ENCODE measurements around the gene NEMF. TPM values are rescaled to one million over a fixed set of nuclear protein-coding genes. Genes with fewer than 3 reads are reported as not detected.

NEMF gene
- total RNA-seq, 1 experiment from 2014 or later, result 68.1 TPM

DNA sequence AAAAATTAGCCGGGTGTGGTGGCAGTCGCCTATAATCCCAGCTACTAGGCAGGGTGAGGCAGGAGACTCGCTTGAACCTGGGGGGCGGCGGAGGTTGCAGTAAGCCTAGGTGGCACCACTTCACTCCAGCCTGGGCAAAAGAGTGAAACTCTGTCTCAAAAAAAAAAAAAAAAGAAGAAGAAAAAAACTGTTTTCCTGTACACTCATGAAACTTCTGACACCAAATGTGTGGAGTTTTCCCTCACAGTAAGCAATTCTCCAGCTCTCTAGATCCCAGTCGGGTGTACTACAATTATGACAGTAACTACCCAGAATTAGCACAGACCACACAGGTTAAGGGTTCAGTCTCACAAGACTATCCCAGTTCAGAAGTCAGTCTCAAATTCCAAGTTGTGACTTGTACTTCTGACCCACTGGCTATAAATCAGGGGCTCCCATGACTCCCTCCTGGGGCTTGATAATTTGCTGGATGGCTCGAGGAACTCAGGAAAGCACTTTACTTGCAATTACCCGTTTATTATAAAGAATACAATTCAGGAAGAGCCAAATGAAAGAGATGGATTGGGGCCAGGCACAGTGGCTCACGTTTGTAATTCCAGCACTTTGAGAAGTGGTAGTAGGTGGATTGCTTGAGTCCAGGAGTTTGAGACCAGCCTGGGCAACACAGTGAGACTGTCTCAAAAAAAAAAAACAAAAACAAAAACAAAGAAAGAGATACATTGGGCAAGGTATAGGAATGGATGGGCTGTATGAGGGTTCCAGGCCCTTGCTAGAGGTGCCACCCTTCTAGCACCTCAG is 27.9 kb upstream of the NEMF start:
- peak; percentile 41 for DNase-seq (ENCODE audit: low read depth)

DNA sequence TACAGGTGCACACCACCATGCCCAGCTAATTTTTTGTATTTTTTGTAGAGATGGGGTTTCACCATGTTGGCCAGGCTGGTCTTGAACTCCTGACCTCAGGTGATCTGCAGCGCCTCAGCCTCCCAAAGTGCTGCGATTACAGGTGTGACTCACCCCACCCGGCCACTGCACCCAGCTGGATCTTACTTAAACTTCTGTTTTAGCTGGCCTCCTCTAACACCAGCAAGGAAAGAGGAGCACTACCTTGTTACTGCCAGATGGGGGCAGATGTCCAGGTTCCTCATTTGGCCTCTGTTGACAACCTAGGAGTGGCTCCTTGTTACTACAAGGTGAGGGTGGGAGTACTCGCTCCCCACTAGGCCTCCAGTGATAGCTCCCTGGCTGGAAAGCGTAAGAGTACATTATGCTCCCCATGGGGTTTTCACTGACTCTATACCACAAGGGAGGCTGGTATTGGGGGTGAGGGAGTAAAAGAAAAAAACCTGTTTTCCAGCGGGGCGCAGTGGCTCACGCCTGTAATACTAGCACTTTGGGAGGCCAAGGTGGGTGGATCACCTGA is 27.1 kb upstream of the NEMF start:
- peak; percentile 81 for DNase-seq (ENCODE audit: low read depth)

DNA sequence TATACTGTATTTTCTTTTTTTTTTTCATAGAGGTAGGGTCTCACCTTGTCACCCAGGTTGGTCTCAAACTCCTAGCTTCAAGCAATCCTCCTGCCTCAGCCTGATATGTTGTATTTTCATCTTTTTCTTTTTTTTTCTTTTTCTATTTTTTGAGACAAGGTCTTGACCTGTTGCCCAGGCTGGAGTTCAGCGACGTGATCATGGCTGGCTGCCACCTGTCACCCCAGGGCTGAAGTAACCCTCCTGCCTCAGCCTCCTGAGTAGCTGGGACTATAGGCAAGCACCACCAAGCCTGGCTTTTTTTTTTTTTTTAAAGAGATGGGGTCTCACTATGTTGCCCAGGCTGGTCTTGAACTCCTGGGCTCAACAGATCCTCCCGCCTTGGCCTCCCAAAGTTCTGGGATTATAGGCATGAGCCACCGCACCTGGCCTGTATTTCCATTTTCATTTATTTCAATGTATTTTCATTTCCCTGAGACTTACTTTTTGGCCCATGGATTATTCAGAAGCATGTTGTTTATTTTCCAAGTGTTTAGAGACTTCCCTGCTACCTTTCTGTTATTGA is 24.1 kb upstream of the NEMF start:
- no peak for DNase-seq (ENCODE audit: low read depth)

DNA sequence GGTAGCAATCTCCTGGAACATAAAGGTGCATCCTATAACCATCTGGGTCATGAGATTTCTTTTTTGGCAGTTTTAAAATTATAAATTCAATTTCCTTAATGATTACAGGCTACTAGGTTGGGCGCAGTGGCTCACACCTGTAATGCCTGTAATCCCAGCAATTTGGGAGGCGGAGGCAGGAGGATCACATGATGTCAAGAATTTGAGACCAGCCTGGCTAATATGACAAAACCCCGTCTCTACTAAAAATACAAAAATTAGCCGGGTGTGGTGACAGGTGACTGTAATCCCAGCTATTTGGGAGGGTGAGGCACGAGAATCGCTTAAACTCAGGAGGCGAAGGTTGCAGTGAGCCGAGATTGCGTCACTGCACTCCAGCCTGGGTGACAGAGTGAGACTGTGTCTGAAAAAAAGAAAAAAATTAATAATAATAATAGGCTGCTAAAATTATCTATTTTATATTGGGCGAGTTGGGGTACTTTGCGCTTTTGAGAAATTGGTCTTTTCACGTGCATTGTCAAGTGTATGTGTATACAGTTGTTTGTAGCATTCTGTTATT is 23.1 kb upstream of the NEMF start:
- no peak for DNase-seq (ENCODE audit: low read depth)

DNA sequence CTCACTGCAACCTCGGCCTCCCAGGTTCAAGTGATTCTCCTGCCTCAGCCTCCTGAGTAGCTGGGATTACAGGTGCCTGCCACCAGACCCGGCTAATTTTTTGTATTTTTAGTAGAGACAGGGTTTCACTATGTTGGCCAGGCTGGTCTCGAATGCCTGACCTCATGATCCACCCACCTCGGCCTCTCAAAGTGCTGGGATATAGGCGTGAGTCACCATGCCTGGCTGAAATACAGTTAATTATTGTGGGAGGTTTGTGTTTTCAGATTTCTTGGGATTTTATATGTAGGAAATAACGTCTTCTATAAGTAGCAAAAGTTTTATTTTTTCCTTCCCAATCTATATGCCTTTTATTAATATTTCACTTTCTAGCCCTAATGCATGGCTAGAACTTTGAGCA is 21.0 kb upstream of the NEMF start:
- peak; percentile 42 for DNase-seq (ENCODE audit: low read depth)

DNA sequence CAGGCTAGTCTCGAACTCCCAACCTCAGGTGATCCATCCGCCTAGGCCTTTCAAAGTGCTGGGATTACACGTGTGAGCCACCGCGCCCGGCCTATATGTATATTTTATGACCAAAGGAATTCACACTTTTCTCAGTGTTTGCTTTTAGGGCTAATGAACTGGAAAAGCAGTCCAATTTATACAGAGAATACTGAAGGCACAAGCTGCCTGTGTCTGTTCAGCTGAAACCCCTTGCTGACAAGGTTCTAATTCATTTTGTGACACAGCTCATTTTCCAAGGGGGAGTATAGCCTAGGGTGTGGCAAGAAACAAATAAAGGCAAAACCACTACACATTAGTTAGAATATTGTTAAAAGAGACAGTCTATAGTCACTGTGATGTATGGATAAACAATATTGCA is 18.3 kb upstream of the NEMF start:
- no peak for DNase-seq (ENCODE audit: low read depth)

DNA sequence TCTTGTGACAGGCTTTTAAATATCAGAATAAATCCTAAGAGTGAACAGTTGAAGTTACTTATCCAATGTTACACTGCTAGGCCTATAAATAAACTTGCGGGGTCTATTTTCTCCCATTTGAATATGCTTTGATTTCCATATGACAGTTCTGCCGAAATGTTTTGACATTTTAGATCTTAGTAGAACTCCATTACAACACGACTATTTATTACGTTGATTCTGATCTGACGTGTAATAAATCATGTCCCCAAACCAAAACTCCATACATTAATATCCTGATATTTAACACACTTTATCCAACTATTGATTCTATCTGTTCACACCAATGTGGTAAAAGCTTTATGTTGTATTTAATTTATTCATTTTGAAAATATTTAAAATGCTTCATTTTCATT is 16.1 kb upstream of the NEMF start:
- DNase-seq (ENCODE audit: low read depth), result no peak

DNA sequence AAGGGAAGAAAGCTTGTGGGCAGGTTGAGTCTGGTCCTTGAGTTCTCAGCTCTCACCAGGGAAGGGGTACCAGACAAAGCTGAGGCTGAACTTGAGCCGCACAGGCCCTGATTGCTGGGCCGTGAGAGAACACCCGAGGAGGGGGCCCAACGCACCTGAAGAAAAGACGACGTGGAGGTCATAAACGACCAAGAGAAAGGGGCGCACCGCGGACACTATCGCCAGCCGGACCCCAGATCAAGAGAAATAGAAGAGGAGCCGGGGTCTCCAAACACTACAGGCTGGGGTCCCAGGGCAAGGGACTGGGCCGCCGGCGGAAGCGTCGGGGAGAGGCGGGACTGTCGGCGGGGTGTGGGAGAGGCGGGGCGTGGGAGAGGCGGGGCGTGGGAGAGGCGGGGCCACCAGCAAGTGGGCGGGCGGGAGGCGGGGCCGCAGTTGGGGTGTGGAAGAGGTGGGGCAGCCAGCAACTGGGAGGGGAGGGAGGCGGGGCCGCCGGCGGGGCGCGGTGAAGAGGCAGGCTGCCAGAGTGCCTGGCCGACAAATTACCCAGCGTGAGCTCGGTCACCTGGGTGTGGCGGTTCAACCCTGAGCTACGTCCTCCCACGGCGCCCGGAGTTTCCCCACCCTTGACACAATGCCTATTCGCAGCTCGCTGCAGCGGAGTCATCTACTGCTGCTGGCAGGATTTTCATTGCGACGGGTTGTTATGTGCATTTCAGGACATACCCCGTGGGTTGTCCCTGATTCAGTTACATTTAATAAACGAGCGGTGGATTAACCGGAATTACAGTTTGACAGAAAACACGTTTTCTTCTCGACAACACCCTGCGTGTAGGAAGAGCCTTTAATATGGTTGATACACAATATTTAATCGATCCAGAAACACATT is 15.5 kb upstream of the NEMF start:
- DNase-seq (ENCODE audit: low read depth), result peak; percentile 98

DNA sequence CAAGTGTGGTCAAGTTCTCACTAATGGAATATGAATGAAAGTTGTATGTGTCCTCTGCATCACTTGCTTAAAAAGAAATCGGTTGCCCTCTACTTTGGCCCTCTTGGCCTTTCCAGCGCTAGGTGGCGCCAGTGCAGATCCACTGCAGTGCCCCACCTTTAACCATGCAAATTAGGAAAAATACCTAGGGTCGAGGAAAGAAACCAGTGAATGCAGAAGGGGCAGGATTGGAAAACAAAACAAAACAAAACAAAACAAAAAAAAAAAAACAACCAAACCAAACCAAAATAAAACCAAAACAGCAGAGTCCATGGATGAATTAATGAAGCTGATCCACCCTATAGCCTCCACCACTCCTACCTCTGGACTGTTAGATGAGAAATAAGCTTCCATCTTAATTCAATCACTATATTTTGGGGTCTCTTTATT is 12.9 kb upstream of the NEMF start:
- peak; percentile 79 for DNase-seq (ENCODE audit: low read depth)

DNA sequence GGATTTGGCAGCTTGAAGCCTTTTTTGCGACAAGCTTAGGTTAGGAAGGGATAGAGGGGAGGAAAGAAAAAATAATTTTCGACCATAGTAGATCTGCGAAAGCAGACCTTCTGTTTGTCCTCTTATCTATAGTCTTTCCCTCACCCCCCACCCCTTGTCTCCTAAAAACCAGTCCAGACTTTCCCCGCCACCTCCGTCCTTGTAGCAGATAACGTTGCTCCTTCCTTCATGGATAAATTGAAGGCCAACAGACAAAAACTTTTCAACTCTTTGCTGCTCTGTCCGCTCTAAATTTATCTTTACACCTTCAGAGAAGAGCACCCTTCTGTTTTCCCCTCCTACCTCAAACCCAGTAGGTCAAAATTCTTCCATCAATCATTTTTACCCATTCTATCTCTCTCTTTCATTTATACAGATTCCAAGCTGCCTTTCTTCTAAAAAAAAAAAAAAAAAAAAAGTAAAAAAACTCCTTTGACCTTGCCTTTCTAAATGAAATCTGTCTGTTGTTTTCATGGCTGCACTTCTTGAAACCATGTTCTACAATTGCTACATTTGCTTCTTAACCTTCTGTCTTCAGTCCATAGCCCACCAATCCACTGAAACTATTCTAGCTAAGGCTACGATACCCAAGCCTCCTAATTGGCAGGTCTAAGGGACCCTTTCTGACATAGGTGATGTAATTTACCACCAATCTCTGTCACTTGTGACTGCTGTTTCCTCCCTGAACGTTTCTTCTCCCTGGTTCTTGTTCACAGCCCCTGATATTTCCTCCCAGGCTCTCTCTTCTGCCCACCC is 11.1 kb upstream of the NEMF start:
- DNase-seq (ENCODE audit: low read depth), result no peak

DNA sequence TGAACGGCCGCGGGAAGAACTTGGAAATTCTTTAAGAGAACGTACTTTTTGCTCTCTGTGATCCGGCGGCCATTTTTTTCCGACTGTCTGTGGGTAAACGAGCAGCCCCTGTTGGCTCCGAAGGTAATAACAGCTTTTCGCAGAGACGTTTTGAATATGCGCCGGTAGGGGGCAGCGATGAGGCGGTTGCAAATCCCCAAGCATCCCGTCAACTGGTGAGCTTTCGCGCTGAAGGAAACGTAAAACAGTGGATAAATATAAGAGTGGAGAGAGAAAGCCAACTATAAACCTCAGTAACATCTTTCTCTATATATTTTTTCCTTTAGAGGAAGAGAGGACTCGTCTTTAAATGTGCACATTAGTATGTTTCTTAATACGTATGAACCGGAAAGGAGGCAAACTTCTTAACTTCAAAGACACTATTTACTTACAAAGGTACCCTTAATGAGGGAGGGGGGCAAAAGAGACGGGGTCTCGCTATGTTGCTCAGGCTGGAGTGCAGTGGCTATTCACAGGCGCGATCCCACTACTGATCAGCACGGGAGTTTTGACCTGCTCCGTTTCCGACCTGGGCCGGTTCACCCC is 9.6 kb upstream of the NEMF start:
- DNase-seq (ENCODE audit: low read depth), result peak; percentile 88

DNA sequence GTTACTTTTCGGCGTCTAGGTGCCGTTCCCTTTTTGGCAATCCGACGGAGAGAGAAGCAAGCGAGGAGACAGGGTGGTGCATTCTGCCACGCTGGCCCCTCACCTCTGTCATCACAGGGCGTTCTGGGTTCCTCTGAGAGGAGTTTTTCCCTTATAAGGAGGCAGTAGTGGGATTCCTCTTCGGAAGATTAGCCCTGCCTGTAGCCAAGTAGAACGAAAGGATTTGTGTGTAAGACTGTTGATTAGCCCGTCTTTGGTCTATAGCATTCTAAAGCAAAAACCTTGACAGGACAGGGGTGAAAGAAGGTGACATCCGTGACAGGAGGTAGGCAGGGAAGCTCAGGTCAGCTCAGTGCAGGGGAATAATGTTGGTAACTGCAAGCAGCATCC is 9.1 kb upstream of the NEMF start:
- peak; percentile 78 for DNase-seq (ENCODE audit: low read depth)

DNA sequence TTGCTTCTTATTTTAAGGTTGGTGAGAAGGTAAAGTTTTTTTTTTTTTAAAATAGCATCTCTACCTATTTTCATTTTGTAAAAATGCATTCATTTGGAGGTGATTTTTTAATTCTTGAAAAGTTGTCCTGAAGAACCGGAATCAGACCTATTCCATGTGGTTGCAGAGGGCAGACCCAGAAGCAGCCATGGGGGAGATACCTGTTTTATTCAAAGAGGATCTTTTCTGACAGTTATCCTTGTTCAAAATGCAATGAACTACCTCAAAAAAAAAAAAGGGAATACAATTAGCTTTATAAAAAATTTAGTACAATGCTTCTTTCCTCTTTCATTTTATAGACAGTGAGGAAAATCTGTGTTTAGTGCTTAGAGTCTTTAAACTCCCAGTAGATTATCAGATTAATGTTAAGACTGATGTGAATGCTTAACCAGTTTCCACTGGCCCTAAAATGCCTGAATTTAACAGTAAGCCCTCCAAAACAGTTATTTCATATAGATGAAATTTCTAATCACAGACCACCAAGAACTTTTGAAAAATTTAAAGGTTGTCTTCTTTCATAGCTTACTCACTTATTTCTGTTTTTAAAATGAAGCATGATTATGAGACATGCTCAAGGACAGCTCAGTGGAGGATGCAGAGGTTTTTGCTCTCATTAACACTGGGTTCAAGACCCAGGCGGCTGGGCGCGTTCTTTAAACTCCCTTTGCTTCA is 8.6 kb upstream of the NEMF start:
- DNase-seq (ENCODE audit: low read depth), result no peak

DNA sequence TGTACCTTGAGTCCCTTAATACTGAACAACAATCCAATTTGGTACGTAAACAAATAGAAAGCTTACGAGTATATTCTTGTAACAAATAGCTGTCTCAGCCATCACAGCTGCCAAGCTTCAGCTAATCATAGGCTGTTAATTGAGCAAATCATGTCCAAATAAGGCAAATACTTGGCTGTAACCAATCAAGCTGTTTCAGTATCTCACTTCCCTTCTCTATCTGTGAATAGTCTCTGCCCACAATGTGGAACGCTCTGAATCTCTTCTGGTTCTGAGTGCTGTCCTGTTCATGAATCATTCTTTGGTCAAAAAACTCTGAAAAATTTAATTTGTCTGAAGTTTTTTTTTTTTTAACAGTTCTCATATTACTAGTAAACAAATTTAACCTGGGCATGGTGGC is 5.8 kb upstream of the NEMF start:
- no peak for DNase-seq (ENCODE audit: low read depth)

DNA sequence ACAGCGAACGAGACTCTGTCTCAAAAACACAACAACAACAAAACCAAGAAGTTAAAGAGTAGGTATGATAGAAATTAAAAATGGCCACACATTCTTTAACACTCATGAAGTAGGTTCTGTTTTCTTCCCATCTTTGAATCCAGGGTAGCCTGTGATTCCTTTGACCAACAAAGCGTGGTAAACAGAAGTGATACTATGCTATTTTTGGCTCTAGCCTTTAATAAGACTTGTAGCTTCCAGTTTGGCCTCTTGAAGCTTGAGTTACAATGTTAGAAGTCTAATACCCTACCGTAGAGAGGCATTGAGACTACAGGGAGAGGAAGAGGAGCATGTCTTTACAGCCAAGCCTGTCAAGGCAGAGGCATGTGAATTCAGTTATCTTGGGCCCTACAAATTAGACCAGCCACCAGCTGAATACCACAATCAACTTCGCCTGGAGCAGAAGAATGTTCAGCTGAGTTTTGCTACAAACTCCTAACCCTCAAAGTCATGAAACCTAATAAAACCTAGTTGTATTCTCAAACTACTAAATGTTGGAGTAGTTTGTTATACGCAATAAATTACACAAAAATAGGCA is 4.9 kb upstream of the NEMF start:
- no peak for DNase-seq (ENCODE audit: low read depth)

DNA sequence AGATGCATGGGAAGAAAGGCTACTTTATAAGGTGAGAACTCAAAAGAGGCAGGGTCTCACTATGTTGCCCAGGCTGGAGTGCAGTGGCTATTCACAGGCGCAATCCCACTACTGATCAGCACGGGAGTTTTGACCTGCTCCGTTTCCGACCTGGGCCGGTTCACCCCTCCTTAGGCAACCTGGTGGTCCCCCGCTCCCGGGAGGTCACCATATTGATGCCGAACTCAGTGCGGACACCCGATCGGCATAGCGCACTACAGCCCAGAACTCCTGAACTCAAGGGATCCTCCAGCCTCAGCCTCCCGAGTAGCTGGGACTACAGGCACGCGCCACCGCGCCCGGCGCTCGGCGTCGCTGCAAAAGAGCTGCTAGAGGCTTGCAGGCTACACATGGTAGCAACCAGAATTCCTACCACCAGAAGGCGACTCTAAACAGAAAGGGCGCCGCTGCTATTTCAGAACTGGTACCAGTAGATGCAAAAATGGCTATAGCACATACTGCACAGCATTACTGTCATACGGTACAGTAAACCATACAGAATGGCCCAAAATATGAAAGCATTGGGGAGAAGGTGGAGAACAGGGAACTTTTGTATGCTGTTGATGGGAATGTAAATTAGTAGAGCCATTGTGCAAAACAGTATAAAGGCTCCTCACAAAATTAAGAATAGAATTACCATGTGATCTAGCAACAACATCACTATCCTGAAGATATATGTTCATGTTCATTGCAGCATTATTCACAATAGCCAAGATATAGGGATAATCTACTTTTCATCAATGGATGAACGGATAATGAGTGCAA is 1.2 kb upstream of the NEMF start:
- DNase-seq (ENCODE audit: low read depth), result peak; percentile 91

DNA sequence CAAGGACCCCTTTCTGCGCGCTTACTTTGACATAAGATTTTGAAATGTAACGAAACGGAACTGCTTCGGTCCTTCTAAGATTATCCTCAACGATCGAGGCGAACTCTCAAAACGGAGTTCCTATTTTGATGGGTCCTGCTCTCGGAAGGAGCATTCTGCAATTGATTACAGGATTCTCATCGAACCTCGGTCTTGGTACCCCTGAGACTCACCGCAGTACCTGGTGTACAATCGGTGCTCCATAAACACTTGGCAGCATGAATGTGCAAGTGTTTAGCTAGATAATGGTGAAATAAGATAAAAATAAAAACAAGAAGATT is 530 bp upstream of the NEMF start:
- no peak for DNase-seq (ENCODE audit: low read depth)

DNA sequence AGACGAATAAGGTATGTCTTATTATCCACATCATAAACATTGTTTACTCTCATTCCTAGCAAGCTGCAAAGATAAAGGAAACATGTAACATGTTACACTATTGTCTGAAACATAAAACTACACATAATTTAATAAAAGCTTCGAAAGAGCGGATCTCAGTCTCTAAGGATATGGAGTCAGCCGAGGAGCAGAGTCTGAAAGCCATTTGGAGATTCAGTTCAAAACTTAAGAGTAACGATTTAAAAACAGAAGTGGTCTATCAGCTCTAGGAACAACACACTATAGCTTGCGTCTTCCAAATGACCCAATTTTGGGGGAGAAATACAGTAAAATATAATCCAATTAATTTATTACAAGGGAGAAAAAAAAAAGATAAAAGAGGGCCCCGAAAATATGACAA is 775 bp downstream of the NEMF start:
- DNase-seq (ENCODE audit: low read depth), result no peak

DNA sequence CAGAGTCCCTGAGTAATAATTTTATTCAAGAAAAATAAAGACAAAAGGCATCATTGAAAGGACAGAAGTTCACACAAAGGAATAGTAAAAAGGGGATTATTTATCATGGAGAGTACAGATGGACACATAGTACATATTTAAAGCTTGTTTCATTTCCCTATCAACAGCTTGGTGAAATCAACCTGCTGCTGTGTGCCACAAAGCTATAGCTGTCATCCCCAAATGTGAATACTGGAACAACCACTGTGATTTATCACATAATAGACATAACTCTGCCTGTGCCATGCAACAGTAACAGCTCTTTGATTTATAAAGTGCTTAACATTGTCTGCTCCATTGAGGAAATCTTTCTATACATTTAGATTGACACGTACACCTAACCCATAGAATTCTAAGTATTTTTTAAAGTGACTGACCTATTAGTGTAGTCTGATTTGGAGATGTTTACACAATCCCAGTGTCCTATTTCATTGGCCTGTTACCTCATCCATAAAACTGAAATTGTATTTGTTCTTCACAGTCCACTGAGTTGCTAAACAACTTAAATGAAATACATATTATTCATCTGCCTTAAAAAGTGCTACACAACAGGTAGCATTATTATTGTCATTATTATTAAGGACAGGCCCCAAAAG is 3.3 kb downstream of the NEMF start:
- DNase-seq (ENCODE audit: low read depth), result no peak
